ENCODE results near the gene ANKRD29. TPM values are rescaled to one million over a fixed set of nuclear protein-coding genes. Genes with fewer than 3 reads are reported as not detected.

Gene ANKRD29
- polyA plus RNA-seq, 1 of the 3 experiments (the other 2 are of a cell fraction): 8.2 TPM

DNA sequence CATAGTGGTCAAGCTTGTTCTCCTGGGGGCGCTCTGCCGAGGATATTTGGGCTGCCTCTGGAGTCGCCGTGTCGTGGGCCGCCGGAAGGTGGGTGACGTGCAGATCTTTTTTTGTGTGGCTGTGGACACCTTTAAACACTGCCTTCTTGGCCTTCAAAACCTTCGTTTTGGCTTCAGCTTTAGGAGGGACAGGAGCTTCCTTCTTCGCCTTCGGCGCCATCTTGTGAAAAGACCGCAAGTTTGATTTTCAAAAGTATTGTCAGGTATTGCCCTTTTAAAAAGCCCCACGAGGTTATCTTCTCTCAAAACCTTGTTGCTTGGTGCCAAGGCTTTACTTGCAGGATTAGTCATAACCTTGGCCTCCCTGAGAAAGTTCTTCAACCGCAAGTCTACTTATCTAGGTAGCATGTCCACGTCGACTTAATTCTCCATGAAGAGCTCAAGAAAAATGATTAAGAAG is 47.4 kb upstream of the ANKRD29 start:
- no peaks in the 10 kb centered on the region for H3K36me3 ChIP-seq (replicated peaks in 1 of 2; ENCODE audit: control insufficient read depth in 1 of 2, insufficient read depth in 2 of 2, low read length in 1 of 2)
- no peaks in the 10 kb centered on the region for H3K9me3 ChIP-seq
- no peak overlapping the region for H3K4me3 ChIP-seq (ENCODE audit: low read depth in 2 of 2, low read length in 1 of 2)
- H3K9me2 ChIP-seq: no peaks in the 10 kb centered on the region
- WGBS (ENCODE audit: low lambda C conversion rate): 92% methylated on average over 17 of the region's 17 CpGs
- H2AFZ ChIP-seq (ENCODE audit: low read depth): no peak overlapping the region
- ChIA-PET POLR2A (no interaction called here), CTCF (interaction anchor here (1.2 kb wide), 1 partner anchor 87 kb away, joined by 3 read pairs; no protein-coding TSS in a partner anchor)
- H3F3A ChIP-seq (replicated peaks; ENCODE audit: insufficient read depth): no peaks in the 10 kb centered on the region
- no peaks in the 10 kb centered on the region for H3K27me3 ChIP-seq (ENCODE audit: insufficient read depth)
- no peak overlapping the region for H3K9ac ChIP-seq
- no peak for DNase-seq
- no peaks in the 10 kb centered on the region for H3K79me2 ChIP-seq (ENCODE audit: insufficient read depth)
- H3K4me1 ChIP-seq (ENCODE audit: control insufficient read depth in 1 of 2, insufficient read depth in 2 of 2, low read depth in 1 of 2, low read length in 1 of 2): peaks cover 0 to 2% of the 10 kb centered on the region in 2 experiments; a peak in 1 of 4 replicates
- no peak overlapping the region for H3K4me2 ChIP-seq
- TF ChIP-seq YY1 (IDR thresholded peaks at IDR 0.05; ENCODE audit: low read depth): no peak
- no peak for TF ChIP-seq MXI1 (IDR thresholded peaks at IDR 0.05; ENCODE audit: low read depth, low read length)
- TF ChIP-seq ZBTB33 (IDR thresholded peaks at IDR 0.05; ENCODE audit: borderline replicate concordance, low read depth): no peak
- H4K20me1 ChIP-seq (ENCODE audit: insufficient read depth): no peaks in the 10 kb centered on the region
- no peak overlapping the region for H3K27ac ChIP-seq (ENCODE audit: low read depth in 2 of 2, low read length in 1 of 2)

GRCh38 chr18:23706971-23707640 is 44.4 kb upstream of the ANKRD29 start:
- no peak overlapping the region for H3K27ac ChIP-seq (ENCODE audit: low read depth in 2 of 2, low read length in 1 of 2)
- no peaks in the 10 kb centered on the region for H3F3A ChIP-seq (replicated peaks; ENCODE audit: insufficient read depth)
- no peaks in the 10 kb centered on the region for H3K9me2 ChIP-seq
- H3K4me1 ChIP-seq (ENCODE audit: control insufficient read depth in 1 of 2, insufficient read depth in 2 of 2, low read depth in 1 of 2, low read length in 1 of 2): peaks cover 0 to 5% of the 10 kb centered on the region in 2 experiments; a peak in 2 of 4 replicates
- ChIA-PET CTCF (interaction anchor here (1.9 kb wide), 1 partner anchor 191 kb away, joined by 4 read pairs; no protein-coding TSS in a partner anchor), POLR2A (no interaction called here)
- H3K36me3 ChIP-seq (replicated peaks in 1 of 2; ENCODE audit: control insufficient read depth in 1 of 2, insufficient read depth in 2 of 2, low read length in 1 of 2): no peaks in the 10 kb centered on the region
- no peaks in the 10 kb centered on the region for H4K20me1 ChIP-seq (ENCODE audit: insufficient read depth)
- no peaks in the 10 kb centered on the region for H3K27me3 ChIP-seq (ENCODE audit: insufficient read depth)
- no peaks in the 10 kb centered on the region for H3K79me2 ChIP-seq (ENCODE audit: insufficient read depth)
- H3K4me2 ChIP-seq: no peak overlapping the region
- H2AFZ ChIP-seq (ENCODE audit: low read depth): no peak overlapping the region
- WGBS (ENCODE audit: low lambda C conversion rate): 93% methylated on average over 3 of the region's 3 CpGs
- no peaks in the 10 kb centered on the region for H3K9me3 ChIP-seq
- no peak for TF ChIP-seq POLR2AphosphoS5 (IDR thresholded peaks at IDR 0.05; ENCODE audit: low read depth, low read length)
- TF ChIP-seq, protein P1, sequence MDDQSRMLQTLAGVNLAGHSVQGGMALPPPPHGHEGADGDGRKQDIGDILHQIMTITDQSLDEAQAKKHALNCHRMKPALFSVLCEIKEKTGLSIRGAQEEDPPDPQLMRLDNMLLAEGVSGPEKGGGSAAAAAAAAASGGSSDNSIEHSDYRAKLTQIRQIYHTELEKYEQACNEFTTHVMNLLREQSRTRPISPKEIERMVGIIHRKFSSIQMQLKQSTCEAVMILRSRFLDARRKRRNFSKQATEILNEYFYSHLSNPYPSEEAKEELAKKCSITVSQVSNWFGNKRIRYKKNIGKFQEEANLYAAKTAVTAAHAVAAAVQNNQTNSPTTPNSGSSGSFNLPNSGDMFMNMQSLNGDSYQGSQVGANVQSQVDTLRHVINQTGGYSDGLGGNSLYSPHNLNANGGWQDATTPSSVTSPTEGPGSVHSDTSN (IDR thresholded peaks at IDR 0.05): no peak
- no peak for TF ChIP-seq ELF1 (IDR thresholded peaks at IDR 0.05)
- TF ChIP-seq RCOR1 (IDR thresholded peaks at IDR 0.05; ENCODE audit: low read length): no peak
- no peak for TF ChIP-seq YY1 (IDR thresholded peaks at IDR 0.05; ENCODE audit: low read depth)
- no peak for TF ChIP-seq FOSL2 (IDR thresholded peaks at IDR 0.05; ENCODE audit: borderline replicate concordance, low read depth)
- TF ChIP-seq RFX5 (IDR thresholded peaks at IDR 0.05; ENCODE audit: low read length): no peak
- no peak for TF ChIP-seq ZBTB33 (IDR thresholded peaks at IDR 0.05; ENCODE audit: borderline replicate concordance, low read depth)
- no peak for TF ChIP-seq TEAD4 (IDR thresholded peaks at IDR 0.05; ENCODE audit: borderline replicate concordance, insufficient read depth)
- no peak for TF ChIP-seq NFIC (IDR thresholded peaks at IDR 0.05; ENCODE audit: borderline replicate concordance)
- no peak for TF ChIP-seq FOXM1 (IDR thresholded peaks at IDR 0.05; ENCODE audit: low read depth)
- TF ChIP-seq NRF1 (IDR thresholded peaks at IDR 0.05; ENCODE audit: low read depth, low read length): no peak
- no peak for TF ChIP-seq MEF2A (IDR thresholded peaks at IDR 0.05; ENCODE audit: borderline replicate concordance, low read depth)
- TF ChIP-seq, protein P2, sequence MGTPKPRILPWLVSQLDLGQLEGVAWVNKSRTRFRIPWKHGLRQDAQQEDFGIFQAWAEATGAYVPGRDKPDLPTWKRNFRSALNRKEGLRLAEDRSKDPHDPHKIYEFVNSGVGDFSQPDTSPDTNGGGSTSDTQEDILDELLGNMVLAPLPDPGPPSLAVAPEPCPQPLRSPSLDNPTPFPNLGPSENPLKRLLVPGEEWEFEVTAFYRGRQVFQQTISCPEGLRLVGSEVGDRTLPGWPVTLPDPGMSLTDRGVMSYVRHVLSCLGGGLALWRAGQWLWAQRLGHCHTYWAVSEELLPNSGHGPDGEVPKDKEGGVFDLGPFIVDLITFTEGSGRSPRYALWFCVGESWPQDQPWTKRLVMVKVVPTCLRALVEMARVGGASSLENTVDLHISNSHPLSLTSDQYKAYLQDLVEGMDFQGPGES (IDR thresholded peaks at IDR 0.05; ENCODE audit: low read depth, low read length): no peak
- TF ChIP-seq MXI1 (IDR thresholded peaks at IDR 0.05; ENCODE audit: low read depth, low read length): no peak
- no peak for TF ChIP-seq SIN3A (IDR thresholded peaks at IDR 0.05; ENCODE audit: borderline replicate concordance, low read depth, low read length)
- TF ChIP-seq, protein P3, sequence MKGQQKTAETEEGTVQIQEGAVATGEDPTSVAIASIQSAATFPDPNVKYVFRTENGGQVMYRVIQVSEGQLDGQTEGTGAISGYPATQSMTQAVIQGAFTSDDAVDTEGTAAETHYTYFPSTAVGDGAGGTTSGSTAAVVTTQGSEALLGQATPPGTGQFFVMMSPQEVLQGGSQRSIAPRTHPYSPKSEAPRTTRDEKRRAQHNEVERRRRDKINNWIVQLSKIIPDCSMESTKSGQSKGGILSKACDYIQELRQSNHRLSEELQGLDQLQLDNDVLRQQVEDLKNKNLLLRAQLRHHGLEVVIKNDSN (IDR thresholded peaks at IDR 0.05; ENCODE audit: borderline replicate concordance, low read depth): no peak
- no peak for TF ChIP-seq CHD2 (IDR thresholded peaks at IDR 0.05; ENCODE audit: low read length, partially characterized antibody)
- no peak for DNase-seq
- no peak overlapping the region for H3K4me3 ChIP-seq (ENCODE audit: low read depth in 2 of 2, low read length in 1 of 2)
- H3K9ac ChIP-seq: no peak overlapping the region

Measured in SK-N-SH (cell line).